Sciatic nerve (tissue), 2 donors: ENCODE data around the gene TMEM244. TPM values are rescaled to one million over a fixed set of nuclear protein-coding genes. Genes with fewer than 3 reads are reported as not detected.
"Not testable (repeated sequence)": the region's sequence is repeated elsewhere in the genome, so short reads cannot be mapped to it uniquely, and the experiment has no call there.

ENCODE experiments used
- ATAC-seq: fragments of 200-7000 bp; cut with Tn5 transposase; one replicate; pipeline ENCODE4 v1.9.1; 2020; ENCODE audit warnings: mild to moderate bottlenecking, moderate library complexity
- DNase-seq: peaks from one replicate; pipeline ENCODE4 v3.0.0-alpha.2; 2020; ENCODE audit warnings: low spot score
- intact Hi-C: fragments of 100-400 bp; cut with DNase I; formaldehyde crosslinking; loops from one replicate; pipeline ENCODE4 v1.14.2; 2022
- total RNA-seq: library from RNA; stranded (reverse); fragmentation: NEBNext Ultra II Directional; extraction: Animal tissue kit (Norgen Biotek cat#: 25700); gene quantifications from one replicate; pipeline ENCODE4 v1.2.1, GENCODE V29; 2021
- donor health status: DM: no; HTN: no; CAD: no.
- donor health status: DM: no; HTN: no; CAD: no.

TMEM244 gene
- total RNA-seq, 1 donor from 2014 or later = not detected

- ATAC-seq (no peak), DNase-seq (no peak)
- intact Hi-C loops = no loop called here
Observed at GRCh38 chr6:129832299-129832698, 28.8 kb downstream of the TMEM244 start.

- no peak for ATAC-seq
- DNase-seq = no peak
- intact Hi-C loops = no loop called here
Observed at GRCh38 chr6:129828229-129828628, 32.9 kb downstream of the TMEM244 start.

- DNase-seq (no peak), ATAC-seq (no peak)
- intact Hi-C loops = no loop called here
Observed at GRCh38 chr6:129818251-129818650, 42.9 kb downstream of the TMEM244 start.

- intact Hi-C loops = no loop called here
- ATAC-seq = no peak
- DNase-seq = no peak
Observed at GRCh38 chr6:129817821-129818220, 43.3 kb downstream of the TMEM244 start.

- DNase-seq (no peak), ATAC-seq (no peak)
- intact Hi-C loops = no loop called here
Observed at GRCh38 chr6:129817332-129817731, 43.8 kb downstream of the TMEM244 start.

- no peak for ATAC-seq
- intact Hi-C loops = no loop called here
- DNase-seq = no peak
Observed at GRCh38 chr6:129812145-129812777, 48.9 kb downstream of the TMEM244 start.

- ATAC-seq, DNase-seq, intact Hi-C loops: not testable (repeated sequence)
Observed at GRCh38 chr6:129807141-129807540, 54.0 kb downstream of the TMEM244 start.

- intact Hi-C loops, ATAC-seq: not testable (repeated sequence)
Observed at GRCh38 chr6:129802920-129803319, 58.2 kb downstream of the TMEM244 start.

GRCh38 chr6:129801909-129802308, 59.2 kb downstream of the TMEM244 start:
- ATAC-seq (no peak), DNase-seq (no peak)
- intact Hi-C loops = no loop called here

More at GRCh38 chr6:129802920-129803319, 58.2 kb downstream of the TMEM244 start:
- not testable (repeated sequence) for DNase-seq

- DNase-seq (no peak), ATAC-seq (no peak)
- intact Hi-C loops = no loop called here
Observed at GRCh38 chr6:129795261-129795660, 65.9 kb downstream of the TMEM244 start.

GRCh38 chr6:129793447-129793846, 67.7 kb downstream of the TMEM244 start:
- no peak for DNase-seq
- intact Hi-C loops = no loop called here
- no peak for ATAC-seq

- ATAC-seq = no peak
- no peak for DNase-seq
- intact Hi-C loops = no loop called here
Observed at GRCh38 chr6:129792049-129792448, 69.1 kb downstream of the TMEM244 start.

GRCh38 chr6:129790785-129791184, 70.3 kb downstream of the TMEM244 start:
- DNase-seq (no peak), ATAC-seq (no peak)
- intact Hi-C loops = no loop called here

GRCh38 chr6:129789974-129790373, 71.1 kb downstream of the TMEM244 start:
- ATAC-seq (no peak), DNase-seq (no peak)
- intact Hi-C loops = no loop called here

GRCh38 chr6:129787816-129788215, 73.3 kb downstream of the TMEM244 start:
- no peak for DNase-seq
- ATAC-seq = no peak
- intact Hi-C loops = no loop called here

- intact Hi-C loops = no loop called here
- no peak for DNase-seq
- ATAC-seq = no peak
Observed at GRCh38 chr6:129786548-129786947, 74.6 kb downstream of the TMEM244 start.

- no peak for ATAC-seq
- intact Hi-C loops = no loop called here
- no peak for DNase-seq
Observed at GRCh38 chr6:129785756-129786135, 75.4 kb downstream of the TMEM244 start.

GRCh38 chr6:129785047-129785755, 75.9 kb downstream of the TMEM244 start:
- DNase-seq (no peak), ATAC-seq (no peak)
- intact Hi-C loops = no loop called here
